ENCODE measurements around the gene UBE2I.
"Not testable (repeated sequence)": the region's sequence is repeated elsewhere in the genome, so short reads cannot be mapped to it uniquely, and the experiment has no call there.

The UBE2I gene

DNA sequence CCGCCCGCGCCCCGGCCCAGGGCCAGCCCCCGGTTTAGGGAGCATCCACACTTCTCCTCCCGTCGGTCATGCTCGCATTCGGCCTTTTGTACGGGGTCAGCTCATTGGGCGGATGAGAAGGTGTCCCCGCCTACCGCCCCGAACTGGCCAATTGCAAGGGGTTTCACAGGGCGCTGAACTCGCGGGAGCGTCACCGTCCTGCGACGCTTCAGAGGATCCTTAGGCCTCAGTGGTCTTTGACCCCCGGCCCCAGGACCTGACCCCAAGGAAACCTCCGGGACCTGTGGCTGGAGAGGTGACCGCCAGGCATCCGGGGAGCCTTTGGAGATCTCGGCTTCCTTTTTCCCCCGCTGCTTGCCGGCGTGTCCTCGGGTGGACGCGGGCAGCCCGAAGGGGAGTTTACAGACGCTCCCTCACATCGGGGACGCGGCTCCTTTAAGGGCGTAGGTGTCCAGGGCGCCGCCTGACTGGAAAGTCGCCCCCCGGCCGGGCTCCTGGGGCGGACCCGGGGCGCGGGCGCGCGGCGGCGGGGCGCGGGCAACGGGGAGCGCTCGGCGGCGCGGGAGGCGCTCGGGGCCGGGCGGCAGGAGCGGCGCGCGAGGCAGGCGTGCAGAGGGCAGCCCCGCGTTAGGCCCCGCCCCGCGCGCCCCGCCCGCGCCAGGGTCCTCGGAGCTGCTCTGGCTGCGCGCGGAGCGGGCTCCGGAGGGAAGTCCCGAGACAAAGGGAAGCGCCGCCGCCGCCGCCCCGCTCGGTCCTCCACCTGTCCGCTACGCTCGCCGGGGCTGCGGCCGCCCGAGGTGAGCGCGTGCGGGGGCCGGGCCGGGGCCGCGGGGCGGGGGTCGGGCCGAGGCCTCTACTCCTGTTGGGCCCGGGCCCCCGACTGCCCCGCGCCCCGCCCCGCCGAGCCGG lies at the start of gene UBE2I:
Gene UBE2I (plus strand): TSS at position 660 of the 909 bp plus-strand sequence. CDS start 4,395 bp downstream, outside the sequence.
- peak; percentile 94 to 99 (median 97) for DNase-seq (ENCODE audit: low read depth in 2 of 3, low spot score in 1 of 3)

DNA sequence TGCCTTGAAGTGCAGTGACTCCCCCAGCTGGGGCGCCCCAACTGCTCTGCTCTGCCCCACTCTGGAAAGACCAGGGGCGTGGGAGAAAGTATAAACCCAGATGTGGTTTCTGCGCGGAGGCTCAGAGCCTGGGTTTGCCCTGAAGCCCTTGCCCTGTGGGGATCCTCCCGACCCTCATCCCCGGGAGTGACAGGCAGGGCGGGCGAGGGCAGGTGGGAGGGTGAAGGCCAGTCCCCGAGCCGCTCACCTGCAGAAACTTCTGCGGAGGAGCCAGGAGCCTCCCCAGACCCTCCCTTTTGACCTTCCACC lies 49.7 kb upstream of the UBE2I start:
- DNase-seq (ENCODE audit: low read depth in 2 of 3, low spot score in 1 of 3) = no peak

DNA sequence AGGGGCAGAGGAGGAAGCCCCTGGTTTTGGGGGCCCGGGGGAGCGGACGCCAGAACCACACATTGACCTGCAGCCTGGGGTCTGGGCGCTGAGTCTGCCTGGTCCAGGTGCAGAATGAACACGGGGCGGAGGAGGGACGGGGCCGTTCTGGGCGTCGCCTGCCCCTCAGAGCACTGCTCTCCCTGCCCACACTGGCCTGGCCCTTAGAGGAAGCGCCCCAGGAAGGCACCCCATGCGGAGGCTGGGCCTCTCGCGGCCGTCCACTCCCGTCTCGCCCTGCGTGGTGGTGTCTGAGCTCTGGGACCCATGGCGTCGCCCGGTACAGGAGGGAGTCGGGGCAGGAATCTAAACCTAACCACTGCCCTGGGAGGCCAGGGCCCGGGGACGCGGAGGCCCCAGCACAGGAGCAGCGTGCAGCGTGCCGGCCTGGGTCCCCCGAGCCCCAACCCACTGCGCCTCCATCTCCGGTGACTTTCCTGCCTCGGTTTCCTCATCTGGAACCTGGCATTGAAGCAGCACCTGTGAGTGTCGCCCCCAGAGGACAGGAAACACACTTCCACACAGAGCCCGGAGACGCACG lies 49.2 kb upstream of the UBE2I start:
- DNase-seq (ENCODE audit: low read depth in 2 of 3, low spot score in 1 of 3) = no peak

GRCh38 chr16:1261131-1261892 lies 48.1 kb upstream of the UBE2I start:
- no peak for DNase-seq (ENCODE audit: low read depth in 2 of 3, low spot score in 1 of 3)

DNA sequence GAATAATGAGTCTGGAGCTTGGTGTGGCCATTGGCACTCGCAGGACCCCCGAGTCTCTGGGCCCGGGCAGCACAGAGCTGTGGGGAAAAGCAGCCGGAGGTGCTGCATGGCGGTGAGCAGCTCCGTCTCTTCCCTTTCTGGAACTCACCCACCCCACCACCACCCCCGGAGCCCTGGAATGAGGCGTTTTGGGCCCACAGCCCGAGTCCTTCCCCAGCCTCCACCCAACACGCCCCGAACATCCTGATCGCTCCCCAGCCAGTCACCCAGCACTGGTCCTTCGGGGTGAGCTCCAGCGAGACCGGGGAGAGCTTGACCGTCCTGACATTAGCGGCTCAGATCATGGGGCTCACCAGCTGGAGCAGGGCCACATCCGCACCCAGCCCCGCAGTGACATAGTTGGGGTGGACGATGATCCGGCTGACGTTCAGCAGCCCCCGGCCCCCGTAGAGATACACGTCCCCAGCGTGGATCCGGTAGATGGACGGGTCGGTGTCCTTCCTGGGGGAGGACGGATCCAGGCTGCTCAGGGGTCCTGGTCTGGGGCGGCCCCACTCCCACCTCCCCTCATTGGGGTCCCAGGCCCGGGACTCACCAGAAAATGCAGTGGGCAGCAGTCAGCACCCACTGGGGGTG lies 47.1 kb upstream of the UBE2I start:
- DNase-seq (ENCODE audit: low read depth in 2 of 3, low spot score in 1 of 3) = no peak

DNA sequence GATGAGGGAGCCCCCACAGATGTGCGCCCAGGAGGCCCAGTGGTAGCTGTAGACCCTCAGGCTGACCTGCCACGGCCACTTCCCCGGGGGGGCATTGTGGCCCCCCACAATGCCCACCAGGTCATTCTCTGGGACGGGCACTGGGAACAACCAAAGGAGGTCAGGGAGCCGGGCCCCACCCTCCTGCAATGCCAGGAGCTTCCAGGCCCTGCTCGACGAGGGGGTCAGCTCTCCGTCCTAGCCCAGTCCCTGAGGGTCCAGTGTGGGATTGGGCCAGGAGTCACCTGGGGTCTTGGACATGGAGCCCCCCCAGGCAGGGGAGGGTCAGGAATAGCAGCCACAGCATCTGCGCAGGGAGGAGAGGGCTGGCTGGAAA lies 46.6 kb upstream of the UBE2I start:
- DNase-seq (ENCODE audit: low read depth in 2 of 3, low spot score in 1 of 3) = no peak

- DNase-seq (ENCODE audit: low read depth in 2 of 3, low spot score in 1 of 3) = no peak
Measured at GRCh38 chr16:1263591-1264344, 45.7 kb upstream of the UBE2I start.

- DNase-seq (ENCODE audit: low read depth in 2 of 3, low spot score in 1 of 3) = no peak
Measured at GRCh38 chr16:1264345-1265089, 44.9 kb upstream of the UBE2I start.

DNA sequence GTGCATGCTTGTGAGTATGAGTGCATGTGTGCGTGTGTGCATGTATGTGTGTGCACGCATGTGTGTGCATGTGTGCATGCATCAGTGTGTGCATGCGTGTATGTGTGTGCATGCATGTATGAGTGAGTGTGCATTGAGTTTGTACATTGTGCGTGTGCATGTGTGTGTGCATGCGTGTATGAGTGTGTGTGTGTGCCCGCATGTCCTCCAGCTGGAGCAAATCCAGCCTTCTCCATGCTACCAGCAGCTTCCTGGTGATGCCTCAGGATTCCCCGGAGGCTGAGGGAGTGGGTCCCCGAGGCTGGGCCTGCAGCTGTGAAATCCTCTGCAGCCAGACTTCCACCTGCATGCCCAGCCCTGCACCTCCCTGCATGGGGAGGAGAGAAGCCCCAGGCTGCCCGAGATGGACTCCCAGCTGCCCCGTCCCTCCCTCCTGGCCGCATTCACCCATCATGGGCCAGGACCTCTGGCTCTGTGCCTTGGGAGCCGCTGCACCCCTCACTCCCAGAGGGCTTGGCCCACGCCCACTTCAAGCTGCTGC lies 44.3 kb upstream of the UBE2I start:
- DNase-seq (ENCODE audit: low read depth in 2 of 3, low spot score in 1 of 3) = no peak

DNA sequence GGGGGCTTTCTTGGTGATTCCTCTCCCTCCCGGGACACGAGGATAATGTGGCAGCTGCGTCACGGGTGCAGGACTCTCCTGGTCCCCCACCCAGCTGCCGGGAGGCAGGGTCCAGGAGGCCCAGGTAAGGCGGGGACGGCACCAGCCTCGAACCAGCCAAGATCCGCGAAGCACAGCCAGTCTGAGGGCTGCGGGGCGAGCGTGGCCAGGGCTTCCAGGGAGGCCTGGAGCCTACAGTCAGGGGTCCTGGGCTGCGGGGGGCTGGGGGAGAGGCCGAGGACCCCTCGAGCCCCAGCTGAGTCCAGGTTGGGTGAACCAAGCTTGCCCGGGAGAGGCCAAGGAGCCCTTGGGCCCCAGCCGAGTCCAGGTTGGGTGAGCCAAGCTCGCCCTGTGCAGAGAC lies 43.6 kb upstream of the UBE2I start:
- DNase-seq (ENCODE audit: low read depth in 2 of 3, low spot score in 1 of 3) = no peak

- DNase-seq (ENCODE audit: low read depth in 2 of 3, low spot score in 1 of 3) = not testable (repeated sequence)
Measured at GRCh38 chr16:1269418-1269817, 40.0 kb upstream of the UBE2I start.

- no peak for DNase-seq (ENCODE audit: low read depth in 2 of 3, low spot score in 1 of 3)
Measured at GRCh38 chr16:1271380-1271723, 38.1 kb upstream of the UBE2I start.

DNA sequence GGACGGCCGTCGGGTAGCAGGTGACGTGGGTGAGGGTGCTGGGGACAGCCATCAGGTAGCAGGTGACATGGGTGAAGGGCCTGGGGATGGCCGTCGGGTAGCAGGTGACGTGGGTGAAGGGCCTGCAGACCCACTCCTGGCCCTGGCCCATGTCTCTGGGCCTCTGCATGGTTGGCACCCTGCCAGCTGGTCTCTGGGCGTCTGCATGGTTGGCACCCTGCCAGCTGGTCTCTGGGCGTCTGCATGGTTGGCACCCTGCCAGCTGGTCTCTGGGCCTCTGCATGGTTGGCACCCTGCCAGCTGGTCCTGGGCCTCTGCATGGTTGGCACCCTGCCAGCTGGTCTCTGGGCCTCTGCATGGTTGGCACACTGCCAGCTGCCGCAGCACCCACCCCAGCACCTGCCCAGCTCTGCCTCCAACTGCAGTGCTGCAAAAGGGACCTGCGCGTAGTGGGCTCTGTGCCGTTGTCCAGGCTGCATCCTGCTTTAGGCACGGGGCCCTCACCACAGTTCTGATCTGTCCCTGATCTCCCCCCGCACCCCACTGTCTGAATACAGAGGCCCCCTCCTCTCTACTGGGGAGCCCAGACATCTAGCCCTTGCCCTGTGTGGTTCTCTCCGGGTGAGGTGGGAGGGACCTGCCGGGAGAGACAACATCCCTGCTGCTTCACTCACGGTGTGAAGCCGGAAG lies 37.6 kb upstream of the UBE2I start:
- DNase-seq (ENCODE audit: low read depth in 2 of 3, low spot score in 1 of 3) = not testable (repeated sequence)

DNA sequence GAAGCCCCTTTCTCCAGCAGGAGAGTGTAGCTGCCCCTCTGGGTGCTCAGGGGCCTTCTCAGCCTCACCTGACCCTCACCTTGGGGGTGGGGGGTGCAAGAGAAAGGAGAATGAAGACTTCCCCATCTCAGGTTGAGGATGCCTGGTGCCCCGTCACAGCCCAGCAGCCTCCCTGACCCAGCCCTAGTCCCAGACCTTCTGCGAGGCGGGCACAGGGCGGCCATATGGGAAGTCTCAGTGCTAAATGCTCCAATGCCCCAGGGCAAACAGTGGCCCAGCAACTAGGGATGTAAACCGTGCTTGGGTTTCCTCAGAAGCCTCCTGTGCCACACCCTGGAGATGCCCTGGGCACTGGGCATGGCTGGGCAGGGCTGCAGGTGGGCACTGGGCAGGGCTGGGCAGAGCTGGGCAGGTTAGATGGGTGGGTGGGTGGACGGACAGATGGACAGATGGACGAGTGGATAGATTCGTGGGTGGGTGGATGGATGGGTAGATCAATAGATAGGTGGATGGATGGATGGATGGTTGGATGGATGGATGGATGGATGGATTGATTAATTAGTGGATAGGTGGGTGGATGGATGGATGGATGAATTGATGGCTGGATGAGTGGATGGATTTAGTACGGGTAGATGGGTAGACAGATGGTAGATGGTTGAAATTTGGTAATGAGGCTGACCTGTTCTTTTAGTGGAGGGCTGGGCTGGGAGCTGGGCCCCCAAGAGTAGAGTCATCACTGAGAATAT lies 36.8 kb upstream of the UBE2I start:
- DNase-seq (ENCODE audit: low read depth in 2 of 3, low spot score in 1 of 3) = no peak

- DNase-seq (ENCODE audit: low read depth in 2 of 3, low spot score in 1 of 3) = no peak
Measured at GRCh38 chr16:1273816-1274215, 35.6 kb upstream of the UBE2I start.

- DNase-seq (ENCODE audit: low read depth in 2 of 3, low spot score in 1 of 3) = no peak
Measured at GRCh38 chr16:1274767-1275166, 34.7 kb upstream of the UBE2I start.

- DNase-seq (ENCODE audit: low read depth in 2 of 3, low spot score in 1 of 3) = no peak
Measured at GRCh38 chr16:1275791-1276579, 33.5 kb upstream of the UBE2I start.

DNA sequence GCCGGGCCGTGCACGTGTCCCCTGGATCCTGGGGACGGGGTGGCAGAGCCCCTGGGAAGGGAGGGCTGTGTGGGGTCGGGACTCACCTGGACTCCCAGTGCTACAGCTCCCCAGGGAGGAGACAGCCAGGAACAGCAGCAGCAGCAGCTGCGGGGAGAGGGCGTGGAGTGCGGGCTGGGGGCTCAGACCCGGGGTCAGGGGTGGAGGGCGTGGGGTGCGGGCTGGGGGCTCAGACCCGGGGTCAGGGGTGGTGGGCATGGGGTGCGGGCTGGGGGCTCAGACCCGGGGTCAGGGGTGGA lies 32.9 kb upstream of the UBE2I start:
- DNase-seq (ENCODE audit: low read depth in 2 of 3, low spot score in 1 of 3) = no peak

Data from stimulated activated CD4-positive, alpha-beta T cell treated with anti-CD3 and anti-CD28 coated beads, Interleukin-12 subunit alpha, Interleukin-12 subunit beta, amount 100 ng/mL, for 48 hours (primary cell).